ENCODE measurements around the gene MANBA. TPM values are rescaled to one million over a fixed set of nuclear protein-coding genes. Genes with fewer than 3 reads are reported as not detected.
A peak's percentile ranks its signal among the peaks of the same experiment; 100 is the strongest.

Gene MANBA
- total RNA-seq, 6 experiments from 2014 or later, result 31.2 to 57.9 (median 36.0) TPM

DNA sequence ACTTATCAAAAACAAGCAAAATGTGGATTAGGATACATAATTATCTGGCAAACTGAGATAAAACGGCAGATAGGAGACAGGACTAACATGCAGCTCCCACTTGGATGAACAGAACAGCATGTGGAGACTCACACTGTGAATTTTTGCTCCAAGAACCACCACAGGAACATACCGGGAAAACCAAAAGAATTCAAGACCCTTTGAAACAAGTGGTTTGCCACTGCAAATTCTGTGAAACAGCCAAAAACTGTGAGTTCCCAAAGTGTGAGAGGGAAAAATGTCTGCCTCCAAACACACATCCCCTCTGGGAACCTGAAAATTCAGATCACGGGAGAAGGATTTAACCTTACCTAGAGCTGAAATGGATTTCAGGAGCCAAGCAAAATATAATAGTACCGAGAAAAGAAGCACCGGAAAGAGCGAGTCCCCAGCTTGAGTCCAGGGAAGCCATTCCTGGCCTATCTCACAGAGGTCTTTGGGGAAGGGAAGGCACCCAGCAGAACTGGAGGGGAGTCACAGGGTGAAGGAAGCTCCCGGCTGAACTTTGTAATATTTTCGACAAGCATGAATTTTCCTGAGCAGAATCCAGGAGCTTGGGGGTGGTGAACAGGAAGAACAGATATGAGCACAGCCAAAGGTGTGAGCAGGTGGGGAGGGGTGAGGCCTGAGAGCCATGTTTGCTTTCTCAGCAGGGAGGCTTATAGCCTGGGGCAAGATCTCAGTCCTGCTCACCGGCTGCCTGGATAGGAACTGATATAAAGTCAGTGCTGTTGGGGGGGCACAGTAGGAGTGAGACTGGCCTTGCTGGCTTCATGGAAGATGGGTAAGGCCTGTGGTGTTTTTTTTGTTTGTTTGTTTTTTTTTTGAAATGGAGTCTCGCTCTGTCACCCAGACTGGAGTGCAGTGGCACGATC, 23.9 kb downstream of the MANBA start:
- H3K9me3 Mint-ChIP-seq, result no peaks in the 10 kb centered on the region
- H3K4me3 Mint-ChIP-seq, result no peak overlapping the region
- H3K36me3 Mint-ChIP-seq (ENCODE audit: low read depth), result peaks cover 37% of the 10 kb centered on the region
- 0 out of 2 replicates have a peak overlapping the region, but pooled peaks have one; percentile 8 for H3K27ac Mint-ChIP-seq
- no peaks in the 10 kb centered on the region for H3K27me3 Mint-ChIP-seq (ENCODE audit: insufficient read depth)
- no peak for DNase-seq
- TF ChIP-seq, protein P1, sequence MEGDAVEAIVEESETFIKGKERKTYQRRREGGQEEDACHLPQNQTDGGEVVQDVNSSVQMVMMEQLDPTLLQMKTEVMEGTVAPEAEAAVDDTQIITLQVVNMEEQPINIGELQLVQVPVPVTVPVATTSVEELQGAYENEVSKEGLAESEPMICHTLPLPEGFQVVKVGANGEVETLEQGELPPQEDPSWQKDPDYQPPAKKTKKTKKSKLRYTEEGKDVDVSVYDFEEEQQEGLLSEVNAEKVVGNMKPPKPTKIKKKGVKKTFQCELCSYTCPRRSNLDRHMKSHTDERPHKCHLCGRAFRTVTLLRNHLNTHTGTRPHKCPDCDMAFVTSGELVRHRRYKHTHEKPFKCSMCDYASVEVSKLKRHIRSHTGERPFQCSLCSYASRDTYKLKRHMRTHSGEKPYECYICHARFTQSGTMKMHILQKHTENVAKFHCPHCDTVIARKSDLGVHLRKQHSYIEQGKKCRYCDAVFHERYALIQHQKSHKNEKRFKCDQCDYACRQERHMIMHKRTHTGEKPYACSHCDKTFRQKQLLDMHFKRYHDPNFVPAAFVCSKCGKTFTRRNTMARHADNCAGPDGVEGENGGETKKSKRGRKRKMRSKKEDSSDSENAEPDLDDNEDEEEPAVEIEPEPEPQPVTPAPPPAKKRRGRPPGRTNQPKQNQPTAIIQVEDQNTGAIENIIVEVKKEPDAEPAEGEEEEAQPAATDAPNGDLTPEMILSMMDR (IDR thresholded peaks at IDR 0.05), result no peak
- peaks cover 48% of the 10 kb centered on the region for H3K4me1 Mint-ChIP-seq (ENCODE audit: low read depth)

DNA sequence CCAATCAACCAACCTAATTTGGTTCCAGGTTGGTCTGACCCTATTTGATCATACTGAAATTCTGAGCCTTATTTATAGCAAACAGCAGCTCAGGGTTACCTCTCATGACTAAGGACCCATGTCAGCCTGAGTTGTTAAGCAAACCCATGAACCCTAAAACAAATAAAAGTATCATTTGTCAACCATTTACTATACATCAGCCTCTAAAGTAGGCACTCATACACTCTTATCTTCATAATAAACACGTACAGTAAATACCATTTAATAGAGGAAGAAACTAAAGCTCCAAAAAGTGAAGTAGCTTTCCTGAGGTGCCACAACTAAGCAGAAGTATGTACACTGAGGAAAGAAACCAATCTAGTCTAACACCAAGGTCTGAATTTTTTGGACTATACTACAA, 25.2 kb downstream of the MANBA start:
- H3K36me3 Mint-ChIP-seq (ENCODE audit: low read depth), result peaks cover 39% of the 10 kb centered on the region
- no peaks in the 10 kb centered on the region for H3K9me3 Mint-ChIP-seq
- H3K27ac Mint-ChIP-seq, result no peak overlapping the region
- peaks cover 48% of the 10 kb centered on the region for H3K4me1 Mint-ChIP-seq (ENCODE audit: low read depth)
- TF ChIP-seq, protein P1 (IDR thresholded peaks at IDR 0.05), result no peak
- H3K4me3 Mint-ChIP-seq, result no peak overlapping the region
- no peak for DNase-seq
- H3K27me3 Mint-ChIP-seq (ENCODE audit: insufficient read depth), result peaks cover 2% of the 10 kb centered on the region; the same call in 1 of the 2 replicates

DNA sequence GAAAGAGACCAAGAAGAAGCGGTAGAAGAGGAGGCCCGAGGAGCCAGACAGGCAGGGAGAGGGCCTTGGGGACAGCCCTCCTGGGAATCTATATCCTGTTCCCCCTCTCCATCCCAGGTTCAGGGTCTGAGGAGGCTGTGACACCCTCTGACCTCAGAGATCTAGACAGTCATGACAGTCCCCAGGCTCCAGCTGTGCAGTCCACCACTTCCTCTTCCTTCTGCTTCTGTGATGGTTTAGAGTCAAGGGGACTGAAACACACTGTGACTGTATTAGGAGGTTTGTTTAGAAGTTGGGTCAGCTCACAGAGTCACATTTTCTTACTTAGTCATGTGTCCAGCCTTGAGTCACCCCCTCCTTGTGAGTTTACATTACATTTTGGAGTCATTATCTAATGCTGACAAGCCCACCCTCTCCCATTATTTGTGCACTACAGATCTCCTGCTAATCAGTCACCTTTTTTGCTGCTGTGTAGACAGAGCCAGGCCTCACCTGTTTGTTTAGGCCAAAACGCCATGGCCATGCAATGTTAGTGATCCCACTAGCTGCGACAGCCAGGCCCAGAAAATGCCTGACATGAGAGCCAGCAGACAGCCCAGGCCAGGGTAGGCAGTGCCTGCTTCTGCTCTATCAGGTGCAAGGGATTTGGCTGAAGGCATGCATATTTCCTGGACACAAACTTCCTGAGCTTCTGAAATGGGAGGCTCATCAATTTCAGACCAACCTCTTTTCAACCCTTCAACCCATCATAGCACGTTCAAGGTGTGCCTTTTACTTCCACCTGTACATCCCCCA, 26.0 kb downstream of the MANBA start:
- no peaks in the 10 kb centered on the region for H3K9me3 Mint-ChIP-seq
- TF ChIP-seq, protein P1 (IDR thresholded peaks at IDR 0.05), result no peak
- H3K4me1 Mint-ChIP-seq (ENCODE audit: low read depth), result peaks cover 48% of the 10 kb centered on the region
- peaks cover 42% of the 10 kb centered on the region for H3K36me3 Mint-ChIP-seq (ENCODE audit: low read depth)
- peak; percentile 58 for DNase-seq
- peaks cover 2% of the 10 kb centered on the region; the same call in 1 of the 2 replicates for H3K27me3 Mint-ChIP-seq (ENCODE audit: insufficient read depth)
- H3K27ac Mint-ChIP-seq, result peak overlapping the region; percentile 59
- no peak overlapping the region for H3K4me3 Mint-ChIP-seq

DNA sequence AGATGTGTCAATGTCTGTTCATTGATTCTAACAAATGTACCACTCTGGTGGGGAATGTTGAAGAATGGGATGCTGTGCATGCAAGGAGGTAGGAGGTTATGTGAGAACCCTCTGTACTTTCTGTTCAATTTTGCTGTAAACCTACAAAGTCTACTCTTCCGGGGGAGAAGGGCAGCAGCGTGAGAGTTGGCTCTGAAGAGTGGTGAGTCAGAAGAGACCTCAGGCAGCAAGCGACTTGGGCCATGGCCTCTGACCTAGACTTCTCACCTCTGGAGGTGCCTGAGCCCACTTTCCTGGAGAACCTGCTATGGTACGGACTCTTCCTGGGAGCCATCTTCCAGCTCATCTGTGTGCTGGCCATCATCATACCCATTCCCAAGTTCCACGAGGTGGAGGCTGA, 26.7 kb downstream of the MANBA start:
- Mint-ChIP-seq H3K4me3 (no peak overlapping the region), H3K4me1 (ENCODE audit: low read depth) (peaks cover 48% of the 10 kb centered on the region), H3K36me3 (ENCODE audit: low read depth) (peaks cover 44% of the 10 kb centered on the region), H3K27ac (peak overlapping the region; percentile 59), H3K9me3 (no peaks in the 10 kb centered on the region), H3K27me3 (ENCODE audit: insufficient read depth) (peaks cover 3% of the 10 kb centered on the region; the same call in 1 of the 2 replicates)
- DNase-seq, result no peak
- TF ChIP-seq, protein P1 (IDR thresholded peaks at IDR 0.05), result no peak

DNA sequence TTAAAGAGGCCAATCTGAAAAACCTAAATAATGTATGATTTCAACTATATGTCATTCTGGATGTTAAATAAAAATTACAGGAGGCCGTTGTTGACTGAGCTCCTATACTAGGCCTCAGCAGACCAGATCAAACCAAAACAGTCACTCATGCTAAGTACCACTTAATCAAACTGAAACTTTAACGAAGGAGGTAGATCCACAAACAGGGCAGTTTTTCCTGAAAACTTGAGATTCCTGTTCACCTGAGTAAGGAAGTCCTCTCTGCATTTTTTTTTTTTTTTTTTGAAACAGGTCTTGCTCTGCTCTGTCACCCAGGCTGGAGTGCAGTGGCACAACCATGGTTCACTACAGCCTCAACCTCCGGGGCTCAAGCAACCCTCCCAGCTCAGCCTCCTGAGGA, 27.7 kb downstream of the MANBA start:
- Mint-ChIP-seq H3K9me3 (no peaks in the 10 kb centered on the region), H3K4me3 (no peak overlapping the region), H3K4me1 (ENCODE audit: low read depth) (peaks cover 48% of the 10 kb centered on the region), H3K27me3 (ENCODE audit: insufficient read depth) (peaks cover 3% of the 10 kb centered on the region; the same call in 1 of the 2 replicates), H3K27ac (no peak overlapping the region), H3K36me3 (ENCODE audit: low read depth) (peaks cover 38% of the 10 kb centered on the region)
- TF ChIP-seq, protein P1 (IDR thresholded peaks at IDR 0.05), result no peak
- no peak for DNase-seq

Data from HFFc6 (cell line).